ENCODE measurements around the gene SORCS1.
"Not testable (repeated sequence)": the region's sequence is repeated elsewhere in the genome, so short reads cannot be mapped to it uniquely, and the experiment has no call there.

The SORCS1 gene

DNA sequence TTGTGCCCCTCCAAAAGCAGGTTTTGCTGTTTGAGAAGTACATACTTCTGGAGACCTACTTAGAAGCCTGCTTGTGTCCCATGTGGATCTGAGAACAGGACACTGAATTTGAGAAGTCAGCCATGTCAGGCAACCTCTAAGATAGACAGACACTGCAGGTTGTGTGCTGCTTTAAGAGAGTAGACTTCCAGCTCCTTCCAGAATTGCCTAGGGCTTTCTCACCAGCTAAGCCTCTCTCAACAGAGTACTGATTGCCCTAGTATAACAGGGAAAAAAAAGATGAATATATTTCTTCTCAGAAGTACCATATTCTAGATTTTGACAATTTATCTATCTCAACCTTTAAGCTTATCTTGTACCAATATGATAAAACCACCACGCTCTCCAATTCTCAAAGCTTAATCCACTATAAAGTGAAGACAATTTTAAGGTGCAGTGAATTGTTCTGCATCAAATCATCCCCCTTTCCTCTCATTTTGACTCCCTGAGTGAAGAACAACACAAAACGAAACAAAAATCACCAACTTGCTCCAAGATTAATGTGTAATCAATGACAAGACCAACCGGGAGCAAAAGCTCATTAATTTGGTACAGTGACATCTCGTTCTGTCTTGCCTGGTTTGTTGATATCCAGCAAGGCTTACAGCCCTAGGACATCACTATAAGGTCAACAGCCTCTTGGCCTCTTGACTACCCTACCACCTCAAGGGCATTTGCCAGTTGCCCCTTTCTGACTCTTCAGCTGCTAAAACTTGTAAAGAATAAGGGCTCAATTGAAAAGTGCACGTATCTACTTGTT is 214.6 kb downstream of the SORCS1 start:
- no peak for DNase-seq

DNA sequence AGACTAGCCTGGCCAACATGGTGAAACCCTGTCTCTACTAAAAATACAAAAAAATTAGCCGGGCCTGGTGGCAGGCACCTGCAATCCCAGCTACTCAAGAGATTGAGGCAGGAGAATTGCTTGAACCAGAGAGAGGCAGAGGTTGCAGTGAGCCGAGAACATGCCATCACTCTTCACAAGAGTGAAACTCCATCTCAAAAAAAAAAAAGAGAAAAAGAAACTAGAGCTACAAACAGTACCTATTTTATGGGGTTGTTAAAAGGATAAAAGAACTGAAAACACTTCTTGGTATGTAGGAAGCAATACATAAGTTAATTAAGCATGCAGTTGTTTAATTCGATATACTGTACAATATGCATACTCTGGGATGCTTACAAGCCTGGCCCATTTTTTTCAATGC is 216.9 kb downstream of the SORCS1 start:
- DNase-seq = no peak

DNA sequence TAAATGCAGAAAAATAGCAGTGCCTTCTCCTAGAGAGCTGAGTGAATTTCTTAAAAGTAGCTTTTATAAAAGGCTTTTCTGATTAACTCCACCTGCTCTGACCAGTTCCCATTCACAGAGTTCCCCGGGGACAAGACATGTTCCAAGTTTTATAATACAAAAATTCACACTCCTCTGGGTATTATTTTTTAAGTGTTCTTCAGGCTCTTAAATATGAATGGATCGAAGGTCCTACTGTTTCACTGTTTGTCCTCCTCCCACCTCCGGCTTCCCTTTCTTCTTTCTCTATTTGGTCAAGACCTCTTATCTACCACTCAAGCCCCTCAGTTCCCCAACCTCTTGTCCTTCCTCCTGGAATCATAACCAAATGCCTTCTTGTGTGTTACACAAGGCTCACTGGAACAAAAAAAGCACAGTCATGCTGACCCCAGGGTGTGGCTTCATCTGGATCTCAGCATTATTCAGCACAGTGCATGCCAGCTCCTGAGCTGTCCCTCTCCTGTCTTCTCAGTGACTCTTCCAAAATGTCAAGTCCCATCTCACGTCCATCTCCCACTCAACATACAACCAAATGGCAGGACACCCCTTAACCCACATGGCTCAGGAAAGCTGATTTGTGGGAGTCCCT is 222.4 kb downstream of the SORCS1 start:
- no peak for DNase-seq

DNA sequence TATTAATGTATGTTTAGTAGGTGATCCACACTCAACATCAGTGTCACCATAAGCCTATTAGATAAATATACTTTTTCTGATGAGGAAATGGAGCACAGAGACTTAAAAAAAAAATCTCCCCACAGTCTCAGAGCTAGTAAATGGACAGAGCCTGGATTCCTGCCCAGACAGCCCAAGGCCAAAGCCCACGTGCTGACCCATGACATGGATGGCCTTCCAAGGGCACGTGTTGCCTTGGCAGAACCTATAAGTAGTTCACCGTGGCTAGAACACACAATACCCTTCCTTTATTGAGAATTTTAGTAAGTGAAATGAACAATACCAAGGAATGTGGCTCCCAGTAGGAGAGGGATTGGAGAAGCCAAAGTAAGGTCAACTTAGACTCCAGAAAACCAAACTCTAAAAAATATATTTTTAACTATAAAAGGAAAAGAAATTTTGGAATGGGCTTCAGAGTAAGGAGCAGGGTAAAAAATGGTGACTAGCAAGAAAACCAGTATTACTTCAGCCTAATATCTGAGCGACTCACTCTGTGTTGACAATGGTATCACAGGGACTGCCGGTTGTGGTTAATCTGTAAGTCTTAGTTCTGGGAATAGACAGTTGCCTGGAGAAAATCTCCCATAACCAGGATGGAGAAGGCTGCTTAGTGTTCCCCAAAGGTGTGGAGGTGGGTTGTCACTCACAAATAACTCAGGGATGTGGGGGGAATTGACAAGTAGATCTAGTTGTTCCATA is 223.0 kb downstream of the SORCS1 start:
- no peak for DNase-seq

DNA sequence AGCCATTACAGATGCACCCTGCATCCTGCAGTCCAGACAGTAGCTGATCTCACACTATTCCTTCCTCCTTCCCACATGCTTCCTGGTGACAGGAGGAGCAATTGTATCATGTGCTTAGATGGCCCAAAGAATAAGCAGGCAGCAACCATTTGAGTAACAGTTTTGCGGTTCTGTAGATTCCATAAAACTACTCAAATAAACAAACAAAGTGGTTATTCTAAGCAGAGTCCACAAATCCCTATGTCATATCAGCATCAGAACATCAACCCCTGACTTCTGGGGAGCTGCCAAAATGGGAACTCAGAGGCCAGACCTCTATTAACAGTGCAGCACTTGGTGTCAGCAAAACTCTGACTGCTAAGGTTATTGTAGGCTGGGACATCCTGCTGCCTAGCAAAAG is 226.0 kb downstream of the SORCS1 start:
- no peak for DNase-seq

DNA sequence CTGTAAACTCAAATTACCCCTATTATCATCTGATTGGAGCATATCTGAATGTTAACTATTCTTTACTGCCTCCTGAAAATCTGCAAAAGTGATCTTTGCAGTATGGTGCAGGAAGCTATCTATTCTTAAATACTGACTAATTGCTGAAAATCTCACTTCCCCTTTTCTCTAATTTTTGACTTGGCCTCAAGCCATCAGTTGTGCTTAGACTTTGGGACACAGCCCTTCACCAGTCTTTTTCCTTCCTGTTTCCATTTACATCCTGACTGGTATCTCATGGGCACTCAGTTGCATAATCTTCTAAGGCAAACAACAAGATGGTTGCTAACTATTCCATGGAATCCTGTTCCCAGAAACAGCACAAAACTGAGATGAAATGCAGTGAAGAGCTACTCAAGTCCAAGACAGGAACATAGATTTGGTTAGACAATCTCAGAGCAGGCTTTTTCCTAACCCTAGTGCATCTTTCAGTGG is 228.5 kb downstream of the SORCS1 start:
- no peak for DNase-seq

DNA sequence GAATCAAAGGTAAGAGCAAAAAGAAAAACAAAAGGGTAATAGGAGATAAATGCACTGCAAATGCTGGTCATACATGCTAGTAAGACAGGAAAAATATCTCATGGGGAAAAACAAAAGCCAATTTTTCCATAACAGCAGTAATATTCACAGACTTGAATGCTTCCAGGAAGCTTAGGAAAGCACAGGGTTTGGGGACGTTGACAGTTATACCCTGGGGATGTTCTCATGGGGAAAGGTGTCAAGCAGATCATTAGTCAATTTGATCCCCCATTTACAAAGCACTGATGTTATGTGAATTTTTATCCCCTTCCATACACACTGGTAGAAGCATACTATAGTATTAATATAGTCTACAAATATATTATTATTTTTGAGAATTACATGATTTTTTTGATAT is 232.7 kb downstream of the SORCS1 start:
- DNase-seq = no peak

DNA sequence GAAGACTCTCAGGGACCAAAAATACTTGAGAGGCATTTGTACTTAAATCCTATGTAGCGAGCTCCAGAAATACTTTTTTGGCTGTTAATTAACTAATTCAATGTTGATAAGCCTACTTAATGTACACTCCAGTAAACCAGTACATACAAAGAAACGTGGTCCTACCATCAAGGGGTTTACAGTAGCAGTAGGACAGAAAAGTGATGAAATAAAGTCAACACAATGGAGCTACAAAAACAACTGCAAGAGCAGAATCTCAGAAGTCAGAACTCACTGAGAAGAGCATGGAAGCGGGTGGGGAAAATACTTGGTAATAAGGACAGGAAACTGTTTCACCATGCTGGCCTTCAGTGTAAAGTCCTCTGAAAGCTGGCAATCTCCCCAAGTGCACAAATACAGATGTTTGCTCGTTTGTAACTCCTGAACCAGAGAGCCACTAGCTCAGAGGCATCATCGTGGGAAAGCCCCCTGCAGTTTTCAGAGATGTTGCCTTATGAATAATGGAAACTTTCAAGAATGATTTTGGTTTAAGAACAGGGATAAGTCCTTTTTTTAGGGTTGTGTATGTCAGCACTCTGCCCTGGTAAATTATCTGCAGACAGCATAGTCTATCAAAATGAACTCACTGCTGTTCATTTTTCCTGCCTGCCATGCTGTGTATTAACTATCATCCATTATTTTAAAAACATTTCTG is 233.2 kb downstream of the SORCS1 start:
- DNase-seq = no peak

DNA sequence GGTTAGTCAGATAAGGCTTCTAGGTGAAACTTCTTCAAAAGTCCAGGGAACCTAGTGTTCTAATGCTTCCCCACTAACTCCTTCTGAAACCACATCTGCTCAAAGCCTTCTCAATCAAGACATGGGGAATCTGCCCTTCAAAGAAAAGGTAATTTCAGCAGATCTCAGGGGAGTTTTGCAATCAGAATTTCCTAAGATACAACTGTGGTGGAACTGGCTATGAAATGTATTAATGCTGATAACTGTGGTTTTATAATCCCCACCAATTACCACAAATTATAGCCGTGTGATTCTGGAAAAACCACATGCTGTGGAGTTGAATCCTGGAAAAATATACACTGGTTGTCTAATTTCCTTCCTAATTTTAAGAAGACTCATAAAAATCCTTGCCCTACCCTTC is 233.8 kb downstream of the SORCS1 start:
- DNase-seq = no peak

DNA sequence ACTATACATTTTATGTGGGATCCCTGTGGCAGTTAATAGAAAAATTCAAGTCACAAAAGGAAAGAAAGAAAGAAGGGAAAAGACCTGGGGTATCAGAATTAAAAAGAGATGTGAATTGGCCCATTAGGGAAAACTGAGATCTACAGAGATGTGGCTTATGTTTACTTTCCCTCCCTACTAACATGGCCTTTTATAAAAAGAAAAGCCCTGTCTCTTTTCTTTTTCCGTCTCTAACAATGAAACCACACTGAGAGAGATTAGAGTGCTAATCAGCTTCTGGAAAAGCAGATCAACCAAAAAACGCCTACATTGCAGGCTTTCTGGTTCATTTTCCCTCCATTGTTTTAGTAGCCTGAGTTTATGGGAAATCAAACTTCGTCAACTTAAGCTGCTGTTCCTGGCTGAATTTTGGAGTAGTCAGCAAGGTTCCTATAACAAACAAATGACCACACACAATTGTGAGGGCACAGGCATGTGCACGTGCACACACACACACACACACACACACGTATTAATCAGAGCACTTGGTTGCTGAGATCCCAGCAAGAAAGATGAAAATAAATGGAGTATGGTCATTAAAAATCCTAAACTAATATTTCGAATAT is 235.1 kb downstream of the SORCS1 start:
- no peak for DNase-seq

DNA sequence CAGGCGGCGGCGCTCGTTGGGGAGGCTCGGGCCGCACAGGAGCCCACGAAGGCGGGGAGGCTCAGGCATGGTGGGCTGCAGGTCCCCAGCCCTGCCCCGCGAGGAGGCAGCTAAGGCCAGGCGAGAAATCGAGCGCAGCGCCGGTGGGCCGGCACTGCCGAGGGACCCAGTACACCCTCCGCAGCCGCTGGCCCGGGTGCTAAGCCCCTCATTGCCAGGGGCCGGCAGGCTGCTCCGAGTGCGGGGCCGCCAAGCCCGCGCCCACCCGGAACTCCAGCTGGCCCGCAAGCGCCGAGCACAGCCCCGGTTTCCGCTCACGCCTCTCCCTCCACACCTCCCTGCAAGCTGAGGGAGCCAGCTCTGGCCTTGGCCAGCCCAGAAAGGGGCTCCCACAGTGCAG is 236.4 kb downstream of the SORCS1 start:
- DNase-seq = not testable (repeated sequence)

DNA sequence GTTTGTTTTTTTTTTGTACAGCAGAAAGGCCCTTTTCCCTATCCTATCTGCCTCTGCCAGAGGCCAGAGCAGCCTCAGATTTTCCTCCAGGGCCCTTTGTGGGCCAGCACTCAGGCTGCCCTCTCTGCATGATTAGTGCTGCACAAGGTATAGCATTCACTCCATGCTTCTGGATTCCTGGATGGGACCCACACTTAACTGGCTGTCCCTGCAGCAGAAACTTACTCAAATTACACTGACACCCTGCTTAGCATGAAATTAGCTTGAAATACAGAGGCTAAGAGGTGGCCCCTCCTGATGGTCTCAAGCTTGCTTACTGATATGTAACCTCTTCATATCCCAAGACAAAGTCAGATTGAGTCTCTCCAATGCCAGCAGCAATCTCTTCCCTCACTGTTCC is 239.3 kb downstream of the SORCS1 start:
- no peak for DNase-seq

DNA sequence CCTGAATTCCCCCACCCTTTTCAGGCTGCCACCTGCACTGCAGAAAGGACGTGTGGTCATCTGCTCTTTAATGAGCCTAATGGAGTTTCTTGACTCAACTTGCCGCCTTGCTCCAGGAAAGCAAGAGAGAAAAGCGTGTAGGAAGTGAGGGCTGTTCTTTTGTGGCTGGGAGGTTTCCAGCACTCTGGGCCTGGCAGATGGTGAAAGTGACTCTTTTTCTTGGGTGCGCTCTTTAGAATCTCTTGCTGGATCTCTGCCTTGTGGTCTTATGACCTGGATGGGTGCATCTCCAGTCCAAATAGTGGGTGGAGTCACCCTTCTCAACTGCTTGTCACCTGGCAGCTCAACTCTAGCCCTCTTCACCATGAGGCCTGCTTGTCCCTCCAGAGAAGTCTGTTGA is 244.0 kb downstream of the SORCS1 start:
- no peak for DNase-seq

DNA sequence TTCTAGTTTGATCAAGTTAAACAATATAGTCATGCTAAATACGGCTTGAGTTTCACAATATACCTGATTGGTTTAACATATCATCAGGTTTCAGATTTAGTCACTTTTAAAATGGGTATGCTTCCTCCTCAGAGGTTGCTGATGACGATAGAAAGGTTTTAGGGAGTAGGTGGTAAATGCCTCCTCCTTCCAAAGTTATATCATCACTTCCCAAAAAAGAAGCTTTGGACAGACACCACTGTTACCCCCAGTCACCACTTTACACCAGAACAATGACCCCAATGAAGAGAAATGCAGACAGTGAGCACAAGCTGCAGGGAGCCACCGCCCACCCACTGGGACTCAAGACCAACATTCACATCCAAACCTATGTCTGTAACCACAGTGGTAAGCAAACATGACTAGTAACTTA is 244.6 kb downstream of the SORCS1 start:
- no peak for DNase-seq

DNA sequence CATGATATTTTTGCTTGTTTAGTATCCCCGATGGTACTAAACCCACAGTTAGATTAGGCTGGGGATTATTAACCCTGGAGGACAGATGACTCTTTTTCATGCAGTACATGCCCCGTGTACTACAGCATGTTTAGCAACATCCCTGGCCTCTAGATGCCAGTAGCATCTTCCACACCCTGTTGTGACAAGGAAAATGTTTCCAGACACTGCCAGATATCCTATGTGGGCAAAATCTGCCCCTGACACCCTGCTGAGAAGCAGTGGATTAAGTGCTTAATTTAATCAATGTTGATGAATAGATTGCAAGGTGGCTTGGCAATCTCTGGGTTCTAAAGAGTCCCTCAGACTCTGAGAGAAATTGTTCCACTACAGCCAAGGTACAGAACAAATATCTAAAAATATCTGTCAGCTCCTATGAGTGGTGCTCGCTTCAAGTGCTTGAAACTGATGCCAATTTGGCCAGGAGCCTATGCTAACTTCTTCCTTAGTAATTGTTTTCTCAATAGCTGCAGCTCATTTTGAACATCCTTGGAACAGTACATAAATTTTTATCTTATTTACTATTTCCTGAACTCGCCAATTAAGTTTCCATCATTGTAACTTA is 247.0 kb downstream of the SORCS1 start:
- no peak for DNase-seq

DNA sequence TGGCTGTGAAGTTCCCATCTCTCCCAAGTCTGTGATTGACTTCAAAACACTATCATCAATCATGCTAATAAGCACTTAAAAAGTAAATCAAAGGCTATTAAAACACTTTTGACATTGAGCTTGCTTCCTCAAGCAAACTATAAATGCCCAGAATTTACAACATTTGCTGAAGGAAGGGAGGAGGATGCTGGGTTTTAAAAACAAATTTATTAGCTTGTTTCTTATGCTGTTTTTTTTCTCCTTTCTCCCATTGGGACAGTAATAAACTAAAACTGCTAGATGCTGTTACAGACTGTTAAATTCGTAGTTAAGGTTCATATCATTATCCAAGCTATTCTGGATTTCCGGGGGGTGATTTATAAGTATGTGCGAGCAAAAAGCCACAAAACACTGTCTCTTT is 250.5 kb downstream of the SORCS1 start:
- no peak for DNase-seq

DNA sequence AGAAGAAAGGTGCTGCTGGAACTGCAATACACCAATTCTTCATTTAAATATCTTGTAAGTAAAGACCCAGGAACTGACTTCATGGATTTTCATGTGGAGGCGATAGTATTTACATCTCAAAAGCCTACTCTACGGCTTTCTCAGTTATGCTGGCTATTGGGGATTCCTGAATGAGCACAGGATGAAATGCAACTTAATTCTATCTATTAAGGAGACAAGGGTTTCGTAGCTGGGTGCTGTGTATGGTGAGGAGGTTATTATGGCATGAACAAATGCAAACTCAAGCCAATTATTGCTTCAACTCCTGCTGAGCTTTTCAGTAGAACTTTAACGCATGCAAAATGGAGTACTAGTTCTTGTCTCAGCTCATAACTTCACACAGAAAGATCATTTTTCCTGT is 251.2 kb downstream of the SORCS1 start:
- no peak for DNase-seq

DNA sequence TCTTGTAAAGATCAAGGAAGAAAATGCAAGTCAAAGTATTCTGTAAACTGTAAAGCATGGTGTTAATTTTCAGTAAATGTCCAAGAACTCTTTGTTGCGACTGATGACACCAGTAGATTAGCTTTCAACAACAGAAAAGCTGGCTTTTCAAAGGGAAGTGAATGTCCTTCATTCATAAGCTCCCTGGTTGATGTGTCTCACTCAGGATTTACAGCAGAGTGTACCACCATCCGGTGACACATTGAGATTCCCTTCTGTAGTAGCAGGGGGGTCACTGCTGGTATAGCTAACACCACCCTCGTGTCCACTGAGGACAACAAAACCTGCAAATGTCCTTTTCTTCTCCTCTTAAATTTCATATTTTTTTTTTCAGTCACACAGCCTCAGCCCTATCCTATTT is 253.4 kb downstream of the SORCS1 start:
- no peak for DNase-seq

DNA sequence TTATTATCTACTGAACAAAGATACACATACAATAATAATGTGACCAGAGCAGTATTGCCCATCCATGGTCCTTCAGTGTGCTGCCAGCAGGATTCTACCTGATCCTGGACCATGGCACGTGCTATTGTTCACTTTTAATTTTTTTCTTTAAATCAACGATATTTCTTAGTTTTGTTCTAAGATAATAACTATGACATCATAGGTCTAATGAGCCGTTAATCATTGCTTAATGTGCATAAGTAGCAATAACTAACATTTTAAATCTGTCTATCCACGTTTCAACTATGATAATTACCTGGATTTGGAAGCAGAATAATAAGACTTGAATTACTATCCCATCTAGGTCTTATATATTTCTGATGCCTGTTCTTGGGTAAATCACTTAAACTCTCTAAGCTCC is 253.8 kb downstream of the SORCS1 start:
- DNase-seq = no peak

DNA sequence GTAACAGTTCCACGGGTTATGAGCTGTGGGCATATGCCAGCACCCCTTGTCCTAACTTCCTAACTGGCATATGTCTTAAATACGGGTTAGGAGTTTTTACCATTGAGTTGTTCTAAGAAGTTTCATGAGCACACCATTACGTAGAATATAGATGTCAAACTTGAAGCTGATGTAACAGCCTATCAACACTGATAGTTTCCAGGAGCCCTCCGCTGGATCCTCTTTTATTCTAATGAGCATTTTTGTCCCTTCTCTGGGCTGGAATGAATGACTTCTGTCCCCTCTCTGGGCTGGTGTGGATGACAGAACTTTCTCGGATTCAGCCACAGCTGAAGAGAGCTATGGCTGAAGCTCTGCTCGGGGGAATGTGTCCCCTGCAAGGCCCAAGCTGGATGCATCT is 256.3 kb downstream of the SORCS1 start:
- no peak for DNase-seq

DNA sequence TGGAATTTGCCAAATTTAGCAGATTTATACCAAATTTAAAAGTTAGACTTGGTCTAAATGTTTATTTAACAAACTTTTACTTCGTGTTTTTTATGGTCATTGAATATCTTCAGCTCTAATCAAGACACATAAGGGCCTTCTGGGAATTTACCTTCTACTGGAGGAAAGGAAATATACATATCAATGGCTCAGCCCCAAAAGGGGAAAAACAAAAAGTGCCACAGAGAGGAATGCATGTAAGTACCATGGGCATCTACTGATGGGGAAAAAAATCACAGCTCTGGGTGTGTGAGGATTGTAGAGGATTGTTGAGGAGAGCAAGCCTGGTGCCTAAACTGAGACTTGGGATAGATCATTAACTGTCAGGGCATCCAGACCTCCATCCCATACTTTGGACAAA is 260.3 kb downstream of the SORCS1 start:
- DNase-seq = no peak

Data from amygdala (tissue), 56 donors.